Hepatocyte (in vitro differentiated cells): Measurements from ENCODE around the gene RRAGA.

Experiments
- EZH2 ChIP-seq: fragments of 200-600 bp; sonication (generic); IDR thresholded peaks from 2 replicates; pipeline ENCODE4 v1.6.1; 2016; ENCODE audit warnings: antibody characterized with exemption, mild to moderate bottlenecking, borderline replicate concordance
- TF ChIP-seq, protein P1 (sequence below): fragments of 200-600 bp; sonication (generic); IDR thresholded peaks from 2 replicates; pipeline ENCODE4 v1.5.1; 2016; ENCODE audit warnings: antibody characterized with exemption, mild to moderate bottlenecking; ENCODE audit not compliant: poor library complexity

DNA sequence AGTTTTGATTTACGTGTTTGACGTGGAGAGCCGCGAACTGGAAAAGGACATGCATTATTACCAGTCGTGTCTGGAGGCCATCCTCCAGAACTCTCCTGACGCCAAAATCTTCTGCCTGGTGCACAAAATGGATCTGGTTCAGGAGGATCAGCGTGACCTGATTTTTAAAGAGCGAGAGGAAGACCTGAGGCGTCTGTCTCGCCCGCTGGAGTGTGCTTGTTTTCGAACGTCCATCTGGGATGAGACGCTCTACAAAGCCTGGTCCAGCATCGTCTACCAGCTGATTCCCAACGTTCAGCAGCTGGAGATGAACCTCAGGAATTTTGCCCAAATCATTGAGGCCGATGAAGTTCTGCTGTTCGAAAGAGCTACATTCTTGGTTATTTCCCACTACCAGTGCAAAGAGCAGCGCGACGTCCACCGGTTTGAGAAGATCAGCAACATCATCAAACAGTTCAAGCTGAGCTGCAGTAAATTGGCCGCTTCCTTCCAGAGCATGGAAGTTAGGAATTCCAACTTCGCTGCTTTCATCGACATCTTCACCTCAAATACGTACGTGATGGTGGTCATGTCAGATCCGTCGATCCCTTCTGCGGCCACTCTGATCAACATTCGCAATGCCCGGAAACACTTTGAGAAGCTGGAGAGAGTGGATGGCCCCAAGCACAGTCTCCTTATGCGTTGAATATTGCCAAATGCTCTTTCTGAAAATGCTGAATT is 850 bp downstream of the RRAGA start:
- TF ChIP-seq EZH2: no peak
- TF ChIP-seq, protein P1, sequence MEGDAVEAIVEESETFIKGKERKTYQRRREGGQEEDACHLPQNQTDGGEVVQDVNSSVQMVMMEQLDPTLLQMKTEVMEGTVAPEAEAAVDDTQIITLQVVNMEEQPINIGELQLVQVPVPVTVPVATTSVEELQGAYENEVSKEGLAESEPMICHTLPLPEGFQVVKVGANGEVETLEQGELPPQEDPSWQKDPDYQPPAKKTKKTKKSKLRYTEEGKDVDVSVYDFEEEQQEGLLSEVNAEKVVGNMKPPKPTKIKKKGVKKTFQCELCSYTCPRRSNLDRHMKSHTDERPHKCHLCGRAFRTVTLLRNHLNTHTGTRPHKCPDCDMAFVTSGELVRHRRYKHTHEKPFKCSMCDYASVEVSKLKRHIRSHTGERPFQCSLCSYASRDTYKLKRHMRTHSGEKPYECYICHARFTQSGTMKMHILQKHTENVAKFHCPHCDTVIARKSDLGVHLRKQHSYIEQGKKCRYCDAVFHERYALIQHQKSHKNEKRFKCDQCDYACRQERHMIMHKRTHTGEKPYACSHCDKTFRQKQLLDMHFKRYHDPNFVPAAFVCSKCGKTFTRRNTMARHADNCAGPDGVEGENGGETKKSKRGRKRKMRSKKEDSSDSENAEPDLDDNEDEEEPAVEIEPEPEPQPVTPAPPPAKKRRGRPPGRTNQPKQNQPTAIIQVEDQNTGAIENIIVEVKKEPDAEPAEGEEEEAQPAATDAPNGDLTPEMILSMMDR: no peak
